Activated CD4-positive, alpha-beta T cell treated with anti-CD3 and anti-CD28 coated beads for 48 hours (primary cell): Measurements from ENCODE around the gene SUN1.
"Not testable (repeated sequence)": the region's sequence is repeated elsewhere in the genome, so short reads cannot be mapped to it uniquely, and the experiment has no call there.

Source experiments
- DNase-seq: peaks from one replicate; pipeline ENCODE4 v3.0.0-alpha.2; 2020

The SUN1 gene

DNA sequence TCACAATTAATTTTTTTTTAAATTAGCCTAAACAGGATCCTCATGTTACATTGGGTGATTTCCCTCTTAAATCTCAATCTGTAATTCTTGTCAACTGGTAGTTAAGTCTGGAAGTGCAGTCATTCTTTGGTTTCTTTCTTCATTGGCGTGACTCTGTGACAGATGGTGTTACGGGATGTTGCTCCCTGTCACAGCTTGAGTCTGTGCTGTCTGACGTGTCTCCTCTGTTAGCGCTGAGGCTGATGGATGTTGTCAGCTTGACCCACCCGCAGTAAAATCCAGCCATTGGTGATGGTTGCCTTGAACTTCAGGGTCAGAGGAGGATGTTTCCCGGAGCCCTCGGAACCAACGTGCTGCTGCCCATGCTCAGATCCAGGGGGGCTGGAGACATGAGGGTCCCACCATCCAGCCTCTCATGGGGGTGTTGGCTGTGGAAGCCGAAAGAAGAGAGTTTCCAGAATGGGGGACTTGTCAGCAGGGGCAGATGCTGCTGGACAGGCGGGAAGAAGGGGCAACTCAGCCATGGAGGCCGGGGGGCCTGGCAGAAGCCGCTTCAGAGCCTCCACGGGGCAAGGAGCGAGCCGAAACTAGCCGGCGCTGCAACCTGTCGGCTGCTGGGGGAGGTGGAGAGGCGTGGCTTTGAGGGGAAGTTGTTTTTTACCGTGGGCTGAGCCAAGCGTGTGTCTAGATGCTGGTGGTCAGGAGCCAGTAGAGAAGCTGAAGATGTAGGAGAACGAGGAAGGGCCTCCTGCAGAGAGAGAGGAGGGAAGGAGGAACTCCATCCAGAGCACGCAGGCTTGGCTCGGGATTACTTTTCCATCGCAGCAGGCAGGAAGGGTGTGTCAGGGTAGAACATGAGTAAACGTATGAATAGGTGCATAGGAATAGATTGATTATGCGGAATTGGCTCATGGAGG, 3.5 kb downstream of the SUN1 start:
- no peak for DNase-seq

DNA sequence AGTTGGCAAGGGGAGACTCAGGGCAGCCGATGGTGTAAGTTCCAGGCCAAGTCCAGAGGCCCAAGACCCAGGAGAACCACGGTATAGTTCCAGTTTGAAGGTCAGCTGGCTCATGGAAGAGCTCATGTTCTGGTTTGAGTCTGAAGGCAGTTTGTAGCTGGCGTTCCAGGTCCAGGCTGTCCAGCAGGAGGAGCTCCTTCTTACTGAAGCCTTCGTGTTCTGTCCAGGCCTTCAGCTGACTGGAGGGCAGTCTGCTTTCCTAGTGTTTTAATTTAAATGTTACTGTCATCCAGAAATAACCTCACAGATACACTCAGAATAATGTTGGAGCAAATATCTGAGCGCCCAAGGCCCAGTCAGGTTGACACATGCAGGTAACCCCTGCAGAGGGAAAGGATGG, 4.2 kb downstream of the SUN1 start:
- DNase-seq: no peak

DNA sequence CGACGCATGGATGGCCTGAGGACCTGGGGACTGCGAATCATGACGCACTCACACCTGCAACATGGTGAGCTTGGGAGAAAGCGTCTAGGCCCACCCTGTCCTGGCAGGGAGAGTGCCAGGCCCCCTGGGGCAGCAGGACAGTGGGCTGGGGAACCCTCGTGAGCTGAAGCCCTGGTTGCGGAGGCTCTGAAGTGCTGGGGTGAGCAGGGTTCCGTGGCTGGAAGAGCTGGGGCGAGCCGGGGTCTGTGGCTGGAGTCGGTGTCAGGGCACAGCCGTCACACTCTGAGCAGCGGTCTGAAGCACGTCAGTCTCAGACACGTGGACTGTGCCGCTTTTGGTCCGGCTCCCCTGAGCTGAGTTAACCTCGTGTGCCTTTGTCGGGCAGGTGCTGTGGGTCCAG, 4.7 kb downstream of the SUN1 start:
- no peak for DNase-seq

DNA sequence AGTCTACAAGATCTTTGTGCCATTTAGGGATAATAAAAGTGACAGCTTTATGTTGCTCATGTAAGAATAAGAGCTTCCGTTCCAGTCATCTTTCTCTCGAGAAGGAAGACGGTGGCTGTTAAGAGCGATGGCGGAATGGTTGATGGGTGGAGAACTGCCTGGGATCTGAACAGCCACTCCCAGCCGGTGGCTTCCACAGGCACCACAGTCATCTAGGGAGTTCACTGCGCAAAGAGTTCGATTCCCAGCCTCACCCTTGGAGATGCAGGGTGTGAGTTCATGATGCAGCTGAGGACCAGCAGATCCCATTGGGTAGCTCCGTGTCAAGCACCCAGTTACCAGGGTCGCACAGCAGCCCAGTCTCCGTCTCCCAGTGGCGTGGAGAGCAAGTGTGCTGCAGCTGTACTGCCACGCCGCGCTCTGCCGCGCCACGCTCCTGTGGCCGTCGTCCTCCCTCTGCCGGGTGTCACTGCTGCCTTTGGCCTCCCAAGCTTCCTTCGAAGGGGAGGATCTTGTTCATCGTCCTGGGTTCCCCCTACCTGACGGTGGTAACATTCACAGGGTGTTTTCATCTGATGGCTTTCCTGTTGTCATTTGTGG, 7.8 kb downstream of the SUN1 start:
- DNase-seq: no peak

DNA sequence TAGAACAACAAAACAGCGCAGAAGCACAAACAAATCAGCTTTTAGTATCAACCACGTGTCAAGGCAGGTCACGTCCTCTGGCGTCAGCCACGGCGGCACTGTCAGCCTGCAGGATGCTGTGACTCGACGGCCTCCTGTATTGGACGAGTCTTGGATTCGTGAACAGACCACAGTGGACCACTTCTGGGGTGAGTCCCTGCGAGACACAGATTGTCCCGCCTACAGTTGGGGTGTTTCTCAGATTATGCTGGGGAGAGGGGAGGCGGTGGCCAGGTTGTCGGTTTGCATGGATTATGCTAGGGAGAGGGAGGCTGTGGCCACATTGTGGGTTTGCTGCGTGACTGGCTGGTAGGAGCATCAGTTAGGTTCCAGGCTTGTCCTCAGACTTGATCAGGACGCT, 9.7 kb downstream of the SUN1 start:
- DNase-seq: no peak

DNA sequence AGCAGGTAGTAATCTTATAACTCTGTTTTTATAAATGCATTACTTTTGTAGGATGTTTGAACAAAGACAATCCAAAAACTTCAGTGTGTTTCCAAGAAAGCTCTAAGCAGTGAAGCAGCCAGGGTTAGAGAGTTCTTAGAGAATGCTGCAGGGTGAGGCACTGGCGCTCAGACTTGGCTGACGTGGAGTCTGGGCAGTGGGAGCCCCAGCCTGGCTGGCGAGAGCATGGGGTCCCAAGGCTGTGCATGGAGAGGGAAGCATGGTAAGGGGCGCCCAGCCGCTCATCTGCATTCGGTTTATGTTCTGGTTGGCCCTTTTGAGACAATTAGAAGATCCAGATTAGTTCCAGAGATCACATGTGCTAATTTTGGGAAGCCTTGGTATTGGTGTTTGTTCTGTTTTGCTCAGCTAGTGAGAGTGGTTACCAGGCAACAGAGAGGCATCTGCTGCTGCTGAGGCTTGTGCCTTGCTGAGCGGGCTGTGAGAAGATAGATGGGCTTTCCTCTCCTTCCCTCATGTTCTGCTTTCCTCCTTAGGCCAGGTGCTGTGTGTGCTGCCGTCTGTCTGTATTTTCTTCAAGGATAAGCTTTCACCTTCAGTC, 10.3 kb downstream of the SUN1 start:
- no peak for DNase-seq

DNA sequence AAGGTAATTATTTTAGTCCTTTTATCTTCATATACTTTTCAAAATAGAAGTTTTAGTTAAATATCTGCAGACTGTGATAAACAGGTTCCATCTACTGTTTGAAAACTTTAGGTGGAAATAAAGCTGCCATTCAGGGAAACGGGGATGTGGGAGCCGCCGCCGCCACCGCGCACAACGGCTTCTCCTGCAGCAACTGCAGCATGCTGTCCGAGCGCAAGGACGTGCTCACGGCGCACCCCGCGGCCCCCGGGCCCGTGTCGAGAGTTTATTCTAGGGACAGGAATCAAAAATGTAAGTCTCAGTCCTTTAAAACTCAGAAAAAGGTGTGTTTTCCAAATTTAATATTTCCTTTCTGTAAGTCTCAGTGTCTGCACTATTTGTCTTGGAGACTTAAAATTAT, 11.0 kb downstream of the SUN1 start:
- no peak for DNase-seq

DNA sequence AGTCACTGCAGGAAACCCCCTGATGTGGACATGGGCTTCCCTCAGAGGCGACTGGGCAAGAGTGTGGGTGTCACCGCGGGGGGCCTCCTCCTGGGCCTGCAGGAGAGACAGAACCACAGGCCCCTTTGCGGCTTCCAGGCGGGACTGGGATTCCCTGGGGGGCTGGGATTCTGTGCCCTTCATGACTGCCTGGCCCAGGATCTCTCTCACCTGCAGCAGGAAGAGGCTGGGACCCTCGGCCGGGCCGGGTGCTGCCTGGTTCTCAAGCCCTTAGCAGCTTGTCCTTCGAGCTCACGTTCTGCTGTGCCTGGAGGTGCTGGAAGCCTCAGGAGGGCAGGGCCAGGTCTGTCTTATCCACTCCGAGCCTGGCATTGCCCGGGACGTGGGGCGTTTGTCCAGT, 11.8 kb downstream of the SUN1 start:
- no peak for DNase-seq

DNA sequence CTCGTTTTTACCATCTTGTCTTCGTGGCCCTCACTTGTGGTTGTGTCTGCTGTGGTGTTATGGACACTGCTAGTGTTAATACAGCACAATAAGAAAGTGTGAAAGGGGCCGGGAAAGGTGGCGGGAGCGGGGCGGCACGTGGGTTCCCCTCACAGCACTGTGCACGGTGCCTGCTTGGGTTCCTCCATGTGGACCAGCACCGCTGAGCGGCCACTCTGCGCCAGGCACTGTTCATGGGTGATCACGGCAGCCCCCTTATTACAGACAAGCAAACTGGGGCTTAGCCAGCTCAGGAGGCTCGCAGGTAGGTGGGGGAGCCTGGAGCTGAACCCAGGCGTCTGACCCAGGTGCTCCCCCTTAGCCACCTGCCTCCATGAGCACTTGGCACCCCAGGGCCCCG, 12.2 kb downstream of the SUN1 start:
- no peak for DNase-seq

DNA sequence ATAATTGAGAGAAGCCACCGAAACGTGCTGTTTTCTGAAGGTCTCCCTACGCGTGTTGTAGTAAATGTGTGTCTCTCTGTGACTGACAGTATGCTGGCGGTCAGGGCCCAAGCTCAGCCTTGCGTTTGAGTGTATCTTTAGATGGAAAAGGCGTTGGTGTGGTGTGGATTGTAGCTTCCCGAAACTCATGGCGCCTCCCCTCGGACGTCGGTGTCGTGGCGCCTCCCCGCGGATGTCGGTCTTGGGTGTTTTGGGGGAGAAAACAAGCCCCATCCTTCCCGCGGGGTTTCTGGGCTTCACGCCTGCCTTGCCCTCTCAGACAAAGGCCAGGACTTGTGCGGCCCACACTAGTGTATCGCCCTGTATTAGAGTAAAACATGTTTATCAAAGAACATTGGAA, 12.8 kb downstream of the SUN1 start:
- no peak for DNase-seq

DNA sequence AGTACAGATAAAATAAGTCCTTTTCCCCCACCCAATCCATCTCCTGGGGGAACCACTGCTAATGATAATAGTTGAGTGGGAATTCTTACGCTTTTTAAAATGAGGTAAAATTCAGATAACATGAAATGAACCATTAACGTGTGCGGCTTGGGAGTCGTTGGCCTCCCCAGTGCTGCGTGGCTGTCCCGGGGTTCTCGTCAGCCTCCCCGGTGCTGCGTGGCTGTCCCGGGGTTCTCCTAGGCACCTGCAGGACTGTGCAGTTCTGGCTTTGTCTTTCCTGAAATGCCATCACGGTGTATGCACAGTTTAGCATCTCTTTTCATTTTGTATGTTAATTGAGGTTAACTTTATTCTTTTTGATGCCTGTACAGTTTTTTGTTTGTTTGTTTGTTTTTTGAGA, 13.5 kb downstream of the SUN1 start:
- DNase-seq: no peak

DNA sequence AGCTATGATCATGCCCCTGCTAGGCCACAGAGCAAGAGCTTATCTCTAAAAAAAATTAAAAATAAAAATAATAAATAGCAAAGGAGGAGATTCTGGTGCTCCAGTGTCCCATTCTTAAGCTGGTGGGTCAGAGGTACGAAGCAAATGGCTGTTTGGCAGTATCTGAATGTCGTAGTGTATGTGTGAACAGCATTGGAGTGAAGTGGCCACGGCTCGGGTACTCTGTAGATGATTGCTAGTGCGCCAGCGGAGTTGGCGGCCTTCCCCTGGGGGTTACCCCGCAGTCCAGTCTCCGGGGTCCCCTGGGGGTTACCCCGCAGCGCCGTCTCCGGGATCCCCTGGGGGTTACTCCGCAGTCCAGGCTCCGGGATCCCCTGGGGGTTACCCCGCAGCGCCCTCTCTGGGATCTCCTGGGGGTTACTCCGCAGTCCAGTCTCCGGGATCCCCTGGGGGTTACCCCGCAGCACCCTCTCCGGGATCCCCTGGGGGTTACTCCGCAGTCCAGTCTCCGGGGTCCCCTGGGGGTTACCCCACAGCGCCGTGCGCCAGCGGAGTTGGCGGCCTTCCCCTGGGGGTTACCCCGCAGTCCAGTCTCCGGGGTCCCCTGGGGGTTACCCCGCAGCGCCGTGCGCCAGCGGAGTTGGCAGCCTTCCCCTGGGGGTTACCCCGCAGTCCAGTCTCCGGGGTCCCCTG, 14.8 kb downstream of the SUN1 start:
- DNase-seq: not testable (repeated sequence)

DNA sequence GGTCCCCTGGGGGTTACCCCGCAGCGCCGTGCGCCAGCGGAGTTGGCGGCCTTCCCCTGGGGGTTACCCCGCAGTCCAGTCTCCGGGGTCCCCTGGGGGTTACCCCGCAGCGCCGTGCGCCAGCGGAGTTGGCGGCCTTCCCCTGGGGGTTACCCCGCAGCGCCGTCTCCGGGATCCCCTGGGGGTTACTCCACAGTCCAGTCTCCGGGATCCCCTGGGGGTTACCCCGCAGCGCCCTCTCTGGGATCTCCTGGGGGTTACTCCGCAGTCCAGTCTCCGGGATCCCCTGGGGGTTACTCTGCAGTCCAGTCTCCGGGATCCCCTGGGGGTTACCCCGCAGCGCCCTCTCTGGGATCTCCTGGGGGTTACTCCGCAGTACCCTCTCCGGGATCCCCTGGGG, 15.5 kb downstream of the SUN1 start:
- not testable (repeated sequence) for DNase-seq

DNA sequence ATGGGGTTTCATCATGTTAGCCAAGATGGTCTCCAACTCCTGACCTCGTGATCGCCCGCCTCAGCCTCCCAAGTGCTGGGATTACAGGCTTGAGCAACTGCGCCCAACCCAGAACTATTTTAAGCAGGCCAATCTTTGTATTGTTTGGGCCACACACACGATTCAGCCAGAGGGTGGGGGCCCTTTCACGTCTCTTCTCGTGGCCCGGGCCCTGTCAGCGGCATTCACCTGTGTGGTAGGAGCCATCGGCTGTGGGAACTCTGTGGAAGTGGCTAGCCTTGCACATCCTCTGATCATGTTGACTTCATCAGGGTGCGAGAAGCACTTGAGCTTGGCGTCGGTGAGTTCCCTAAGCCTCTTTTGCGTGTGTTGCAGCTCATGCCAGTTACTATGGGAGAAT, 16.9 kb downstream of the SUN1 start:
- DNase-seq: no peak

DNA sequence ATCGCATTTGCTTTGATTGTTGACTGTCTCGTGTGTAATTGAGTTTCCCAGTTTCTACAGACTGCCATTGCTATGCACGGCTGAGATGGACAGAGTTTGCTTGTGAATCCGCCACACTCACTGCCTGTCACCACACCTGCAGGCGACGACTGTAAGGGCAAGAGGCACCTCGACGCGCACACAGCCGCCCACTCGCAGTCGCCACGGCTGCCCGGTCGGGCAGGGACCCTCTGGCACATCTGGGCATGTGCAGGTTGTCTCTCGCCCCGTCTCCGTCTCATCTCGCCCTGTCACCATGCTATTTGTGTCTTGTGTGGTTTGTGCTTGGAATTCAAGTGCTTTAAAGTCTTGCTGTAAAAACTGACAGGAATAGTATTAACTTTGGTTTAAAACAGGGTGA, 17.5 kb downstream of the SUN1 start:
- DNase-seq: no peak

DNA sequence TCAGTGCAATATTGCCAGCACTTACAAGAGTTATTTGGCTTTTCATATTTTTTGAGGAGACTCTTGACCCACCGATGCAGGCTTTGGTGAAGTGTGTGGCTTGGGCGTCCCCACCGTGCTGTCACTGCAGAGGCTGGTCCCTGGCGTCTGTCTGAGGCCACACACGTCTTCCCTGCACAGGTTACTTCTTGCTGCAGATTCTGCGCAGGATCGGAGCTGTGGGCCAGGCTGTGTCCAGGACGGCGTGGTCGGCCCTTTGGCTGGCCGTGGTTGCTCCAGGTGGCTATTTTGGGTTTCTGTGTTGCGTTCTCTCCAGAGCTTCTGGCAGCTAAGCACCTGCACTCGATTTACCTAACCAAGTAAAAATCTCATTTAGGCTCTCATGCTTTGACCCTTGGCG, 18.9 kb downstream of the SUN1 start:
- no peak for DNase-seq

DNA sequence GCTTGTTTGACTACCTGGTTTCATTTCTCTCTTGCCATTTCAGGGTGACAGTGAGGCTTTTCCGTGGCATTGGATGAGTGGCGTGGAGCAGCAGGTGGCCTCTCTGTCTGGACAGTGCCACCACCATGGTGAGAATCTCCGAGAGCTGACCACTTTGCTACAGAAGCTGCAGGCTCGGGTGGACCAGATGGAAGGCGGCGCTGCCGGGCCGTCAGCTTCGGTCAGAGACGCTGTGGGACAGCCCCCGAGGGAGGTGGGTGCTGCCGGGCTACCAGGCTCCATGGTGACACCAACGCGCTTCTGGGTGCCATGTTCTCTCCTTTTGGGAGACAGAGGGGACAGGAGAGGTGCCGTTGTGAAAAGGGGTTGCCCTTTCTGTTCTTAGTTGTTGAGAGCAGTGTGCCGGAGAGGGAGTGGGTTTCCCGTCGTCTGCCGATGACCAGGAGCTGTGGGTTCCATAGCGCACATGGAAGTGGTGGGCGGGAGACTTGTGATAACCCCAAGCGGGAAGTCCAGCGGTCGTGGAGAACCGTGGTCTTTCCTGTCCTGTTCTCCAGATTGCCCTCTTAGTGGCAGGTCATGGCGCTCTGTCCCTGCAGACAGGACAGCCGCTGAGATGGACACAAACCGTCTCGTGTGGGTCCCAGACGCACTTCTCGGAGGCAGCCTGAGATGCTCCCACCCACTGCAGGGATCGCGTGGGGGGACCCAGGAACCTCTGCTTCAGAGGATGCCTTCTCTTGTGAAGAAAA, 21.3 kb downstream of the SUN1 start:
- no peak for DNase-seq

DNA sequence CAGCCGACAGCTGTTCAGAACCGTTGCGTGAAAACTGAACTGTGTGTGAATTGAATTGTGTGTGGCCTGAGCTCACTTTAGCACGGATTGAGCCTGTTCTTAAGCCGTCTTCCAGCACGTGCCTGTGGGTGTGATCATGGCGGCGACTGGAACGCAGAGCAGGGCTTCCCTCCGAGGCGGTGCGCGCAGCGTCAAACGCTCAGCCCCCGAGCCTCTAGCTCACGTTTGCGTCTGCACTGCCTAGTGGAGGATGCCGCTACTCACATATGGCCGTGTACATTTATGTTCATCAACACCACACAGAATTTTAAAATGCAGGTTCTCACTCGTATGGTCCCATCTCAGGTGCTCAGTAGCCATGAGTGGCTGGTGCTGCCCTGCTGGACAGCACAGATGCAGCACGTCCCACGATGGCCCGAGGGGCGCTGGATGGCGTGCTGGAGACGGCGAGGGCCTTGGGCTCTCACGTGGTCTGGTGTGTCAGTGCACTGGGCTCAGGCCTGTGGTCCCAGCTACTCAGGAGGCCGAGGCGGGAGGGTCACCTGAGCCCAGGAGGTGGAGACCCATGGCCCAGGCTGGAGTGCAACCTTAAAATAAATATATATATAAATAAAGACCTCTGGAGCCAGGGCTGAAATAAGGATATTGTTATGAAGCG, 22.0 kb downstream of the SUN1 start:
- no peak for DNase-seq

DNA sequence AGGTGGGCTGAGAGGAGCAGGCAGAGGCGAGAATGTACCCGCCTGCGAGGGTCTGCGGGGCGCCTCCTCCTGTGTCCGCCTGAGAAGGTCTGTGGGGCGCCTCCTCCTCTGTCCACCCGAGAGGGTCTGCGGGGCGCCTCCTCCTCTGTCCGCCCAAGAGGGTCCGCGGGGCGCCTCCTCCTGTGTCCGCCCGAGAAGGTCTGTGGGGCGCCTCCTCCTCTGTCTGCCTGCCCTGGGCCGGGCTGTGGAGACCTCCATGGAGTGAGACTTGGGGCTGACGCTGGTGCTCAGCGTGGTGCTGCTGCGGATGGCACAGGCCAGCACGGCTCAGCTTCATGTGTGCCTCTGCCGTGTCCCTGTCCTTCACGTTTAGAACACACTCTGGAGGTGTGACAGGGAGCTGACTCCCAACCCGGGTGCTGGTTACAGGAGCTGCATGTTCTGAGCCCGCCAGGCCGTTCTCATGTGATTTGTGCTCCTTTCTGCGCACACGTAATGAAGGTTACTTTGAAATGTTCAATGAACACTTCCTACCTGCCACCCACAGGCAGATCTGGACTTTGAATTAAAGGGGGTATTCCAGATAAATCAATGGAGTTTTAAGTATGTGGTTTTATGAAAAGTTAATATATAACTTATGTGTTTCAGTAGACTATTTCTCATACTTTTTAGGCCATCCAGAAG, 23.6 kb downstream of the SUN1 start:
- no peak for DNase-seq

DNA sequence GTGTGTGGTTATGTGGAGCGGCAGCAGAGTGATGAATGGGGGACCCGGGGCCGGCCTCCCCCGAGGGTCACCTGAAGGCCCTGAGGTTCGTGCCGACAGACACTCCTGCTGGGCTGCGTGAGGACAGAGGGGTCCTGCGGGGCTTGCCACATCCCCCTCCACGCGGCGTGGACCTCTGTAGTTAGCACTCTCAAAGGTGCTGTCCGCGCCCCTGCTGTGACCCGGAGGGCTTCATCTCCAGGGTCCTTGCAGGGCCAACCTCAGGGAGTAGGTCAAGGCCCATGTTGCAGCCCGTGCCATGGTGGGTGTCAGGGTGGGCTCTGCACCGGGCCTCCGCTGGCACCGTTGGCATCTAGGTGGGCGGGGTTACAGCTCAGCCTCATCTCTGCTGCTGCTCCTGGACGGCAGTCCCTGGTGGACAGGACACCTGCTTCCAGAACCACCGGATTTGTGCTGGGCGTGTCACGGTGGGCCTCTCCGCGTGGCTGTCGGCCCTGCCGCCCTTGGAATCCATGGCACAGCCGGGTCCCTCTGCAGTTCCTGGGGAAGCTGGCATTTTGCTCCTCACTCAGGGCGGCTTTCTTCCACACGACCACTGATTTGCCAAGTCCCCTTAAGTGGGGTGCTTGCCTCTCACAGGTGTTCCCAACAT, 24.3 kb downstream of the SUN1 start:
- DNase-seq: no peak

DNA sequence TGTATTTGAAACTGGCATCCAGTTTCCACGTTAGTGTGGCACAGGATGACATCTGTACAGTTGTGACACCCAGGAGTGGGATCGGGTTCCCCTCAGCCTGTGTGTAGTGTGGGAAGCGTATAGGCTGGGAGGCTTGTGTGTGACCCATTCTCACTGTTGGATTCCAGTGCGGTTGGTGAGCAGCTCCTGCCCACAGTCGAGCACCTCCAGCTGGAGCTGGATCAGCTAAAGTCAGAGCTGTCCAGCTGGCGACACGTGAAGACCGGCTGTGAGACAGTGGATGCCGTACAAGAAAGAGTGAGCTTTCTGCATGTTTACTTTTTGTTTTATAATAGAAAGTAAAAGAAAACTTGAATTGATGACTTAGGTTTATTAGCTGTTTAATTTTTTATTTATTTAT, 25.4 kb downstream of the SUN1 start:
- no peak for DNase-seq
